Measurements from ENCODE around the gene ACSM5. TPM values are rescaled to one million over a fixed set of nuclear protein-coding genes. Genes with fewer than 3 reads are reported as not detected.

ACSM5 gene
- total RNA-seq, 3 donors from 2014 or later = 0.67 to 5.1 (median 0.89) TPM

DNA sequence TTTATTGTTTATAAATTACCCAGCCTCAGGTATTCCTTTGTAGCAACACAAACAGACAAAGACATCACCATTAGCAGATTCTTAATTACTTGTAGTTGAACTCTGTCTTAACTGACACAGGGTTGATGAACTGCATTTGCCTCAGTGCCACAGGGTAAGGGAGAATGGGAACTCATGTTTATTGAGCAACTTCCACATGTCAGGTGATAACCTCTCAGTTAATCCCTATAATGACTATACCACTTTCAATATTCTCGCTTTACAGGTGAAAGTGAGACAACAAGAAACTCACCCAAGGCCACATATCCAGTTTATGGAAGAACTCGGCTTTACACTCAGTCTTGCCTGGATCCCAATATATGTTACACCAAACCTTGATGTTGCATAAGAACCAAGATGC is 13.4 kb upstream of the ACSM5 start:
- no peak for ATAC-seq
- intact Hi-C loops (cut with DNase I, micrococcal nuclease) = no loop called here
- Histone ChIP-seq H3K4me3 (no peak overlapping the region), H3K36me3 (ENCODE audit: low read depth) (no peaks in the 10 kb centered on the region), H3K9me3 (no peaks in the 10 kb centered on the region), H3K4me1 (ENCODE audit: low read depth) (no peaks in the 10 kb centered on the region)
- TF ChIP-seq, protein P1, sequence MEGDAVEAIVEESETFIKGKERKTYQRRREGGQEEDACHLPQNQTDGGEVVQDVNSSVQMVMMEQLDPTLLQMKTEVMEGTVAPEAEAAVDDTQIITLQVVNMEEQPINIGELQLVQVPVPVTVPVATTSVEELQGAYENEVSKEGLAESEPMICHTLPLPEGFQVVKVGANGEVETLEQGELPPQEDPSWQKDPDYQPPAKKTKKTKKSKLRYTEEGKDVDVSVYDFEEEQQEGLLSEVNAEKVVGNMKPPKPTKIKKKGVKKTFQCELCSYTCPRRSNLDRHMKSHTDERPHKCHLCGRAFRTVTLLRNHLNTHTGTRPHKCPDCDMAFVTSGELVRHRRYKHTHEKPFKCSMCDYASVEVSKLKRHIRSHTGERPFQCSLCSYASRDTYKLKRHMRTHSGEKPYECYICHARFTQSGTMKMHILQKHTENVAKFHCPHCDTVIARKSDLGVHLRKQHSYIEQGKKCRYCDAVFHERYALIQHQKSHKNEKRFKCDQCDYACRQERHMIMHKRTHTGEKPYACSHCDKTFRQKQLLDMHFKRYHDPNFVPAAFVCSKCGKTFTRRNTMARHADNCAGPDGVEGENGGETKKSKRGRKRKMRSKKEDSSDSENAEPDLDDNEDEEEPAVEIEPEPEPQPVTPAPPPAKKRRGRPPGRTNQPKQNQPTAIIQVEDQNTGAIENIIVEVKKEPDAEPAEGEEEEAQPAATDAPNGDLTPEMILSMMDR (IDR thresholded peaks at IDR 0.05) = no peak
- no peak for DNase-seq

GRCh38 chr16:20396846-20397467 is 12.4 kb upstream of the ACSM5 start:
- H3K36me3 ChIP-seq (ENCODE audit: low read depth) = no peaks in the 10 kb centered on the region

GRCh38 chr16:20397468-20398074 is 11.8 kb upstream of the ACSM5 start:
- Histone ChIP-seq H3K4me1 (ENCODE audit: low read depth) (no peaks in the 10 kb centered on the region), H3K36me3 (ENCODE audit: low read depth) (no peaks in the 10 kb centered on the region), H3K4me3 (no peak overlapping the region), H3K9me3 (no peaks in the 10 kb centered on the region)
- TF ChIP-seq, protein P1 (IDR thresholded peaks at IDR 0.05) = no peak
- intact Hi-C loops (cut with DNase I, micrococcal nuclease) = no loop called here
- ATAC-seq = no peak
- no peak for DNase-seq

More at GRCh38 chr16:20396846-20397467, 12.4 kb upstream of the ACSM5 start:
- intact Hi-C loops (cut with DNase I, micrococcal nuclease) = no loop called here
- Histone ChIP-seq H3K4me1 (ENCODE audit: low read depth) (no peaks in the 10 kb centered on the region), H3K4me3 (no peak overlapping the region), H3K9me3 (no peaks in the 10 kb centered on the region)
- ATAC-seq (no peak), DNase-seq (no peak)
- TF ChIP-seq, protein P1 (IDR thresholded peaks at IDR 0.05) = no peak

DNA sequence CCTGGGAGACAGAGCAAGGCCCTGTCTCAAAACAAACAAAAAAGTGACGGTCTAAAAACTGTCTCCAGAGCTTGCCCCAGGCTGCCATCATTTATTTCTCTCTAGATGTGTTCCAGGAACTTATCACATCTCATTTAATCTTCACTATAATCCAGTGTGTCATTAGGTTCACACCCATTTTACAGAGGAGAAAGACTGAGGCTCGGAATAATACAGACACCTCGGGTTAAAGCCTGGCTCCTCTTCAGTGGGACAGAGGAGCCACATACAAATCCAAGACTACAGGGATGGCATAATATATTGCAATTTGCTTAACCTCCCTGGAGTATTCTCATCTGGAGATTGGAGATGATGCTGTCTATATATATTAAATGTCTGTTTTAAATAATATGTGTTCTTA is 10.7 kb upstream of the ACSM5 start:
- Histone ChIP-seq H3K4me3 (no peak overlapping the region), H3K4me1 (ENCODE audit: low read depth) (no peaks in the 10 kb centered on the region), H3K36me3 (ENCODE audit: low read depth) (no peaks in the 10 kb centered on the region), H3K9me3 (no peaks in the 10 kb centered on the region)
- DNase-seq (no peak), ATAC-seq (no peak)
- intact Hi-C loops (cut with DNase I, micrococcal nuclease) = no loop called here
- TF ChIP-seq, protein P1 (IDR thresholded peaks at IDR 0.05) = no peak

GRCh38 chr16:20399185-20399584 is 10.1 kb upstream of the ACSM5 start:
- no peak for ATAC-seq
- TF ChIP-seq, protein P1 (IDR thresholded peaks at IDR 0.05) = no peak
- Histone ChIP-seq H3K9me3 (no peaks in the 10 kb centered on the region), H3K36me3 (ENCODE audit: low read depth) (no peaks in the 10 kb centered on the region), H3K4me3 (no peak overlapping the region), H3K4me1 (ENCODE audit: low read depth) (no peaks in the 10 kb centered on the region)
- no peak for DNase-seq
- intact Hi-C loops (cut with DNase I, micrococcal nuclease) = no loop called here
